Neural progenitor cell (in vitro differentiated cells): ENCODE measurements around the gene GRIN2A.

ENCODE experiments used
- CTCF ChIP-seq: fragments of 200-600 bp; sonication (generic); IDR thresholded peaks from 2 replicates; pipeline ENCODE4 v1.5.1; 2017; ENCODE audit warnings: antibody characterized with exemption, mild to moderate bottlenecking
- EZH2 ChIP-seq: fragments of 200-600 bp; sonication (generic); IDR thresholded peaks from 2 replicates; pipeline ENCODE4 v1.6.1; 2017; ENCODE audit warnings: antibody characterized with exemption, mild to moderate bottlenecking, moderate library complexity
- EZH2phosphoT487 ChIP-seq: fragments of 200-600 bp; sonication (generic); IDR thresholded peaks from 2 replicates; pipeline ENCODE4 v1.6.1; 2017; ENCODE audit warnings: antibody characterized with exemption

- TF ChIP-seq CTCF = no peak
- no peak for TF ChIP-seq EZH2
- TF ChIP-seq EZH2phosphoT487 = no peak
Observed at GRCh38 chr16:10083301-10083700, 98.9 kb downstream of the GRIN2A start.
